Measurements from ENCODE around the gene MR1.

Gene MR1

DNA sequence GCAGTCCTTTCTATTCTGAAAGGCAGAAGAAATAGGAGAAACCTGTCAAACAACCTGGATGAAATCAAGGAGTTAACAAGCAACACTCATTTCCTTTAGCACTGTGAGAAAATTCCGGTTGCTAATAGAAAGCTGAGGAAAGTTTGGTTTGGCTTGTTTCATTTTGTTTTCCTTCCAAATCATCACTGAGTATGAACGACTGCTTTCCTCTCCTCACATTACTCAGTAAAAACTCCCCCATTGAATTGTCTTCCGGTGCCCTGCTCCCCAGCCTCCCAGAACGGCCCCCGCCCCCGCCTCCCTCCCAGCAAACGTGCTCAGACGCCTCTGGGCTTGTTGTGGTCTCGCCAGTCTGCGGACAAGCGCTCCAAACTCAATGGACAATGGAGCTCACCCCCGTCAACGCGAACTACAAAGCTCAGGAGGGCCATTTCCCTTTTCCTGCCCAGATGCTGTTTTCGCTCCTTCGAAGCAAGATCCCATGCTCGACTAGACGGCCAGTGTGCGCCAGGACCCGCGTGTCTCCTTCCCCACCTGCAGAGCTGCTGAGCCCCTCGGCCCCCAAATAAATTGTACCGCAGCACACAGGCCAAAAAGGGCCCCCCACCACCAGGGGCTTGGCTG is 11.9 kb upstream of the MR1 start (continued):
- TF ChIP-seq, protein P1, sequence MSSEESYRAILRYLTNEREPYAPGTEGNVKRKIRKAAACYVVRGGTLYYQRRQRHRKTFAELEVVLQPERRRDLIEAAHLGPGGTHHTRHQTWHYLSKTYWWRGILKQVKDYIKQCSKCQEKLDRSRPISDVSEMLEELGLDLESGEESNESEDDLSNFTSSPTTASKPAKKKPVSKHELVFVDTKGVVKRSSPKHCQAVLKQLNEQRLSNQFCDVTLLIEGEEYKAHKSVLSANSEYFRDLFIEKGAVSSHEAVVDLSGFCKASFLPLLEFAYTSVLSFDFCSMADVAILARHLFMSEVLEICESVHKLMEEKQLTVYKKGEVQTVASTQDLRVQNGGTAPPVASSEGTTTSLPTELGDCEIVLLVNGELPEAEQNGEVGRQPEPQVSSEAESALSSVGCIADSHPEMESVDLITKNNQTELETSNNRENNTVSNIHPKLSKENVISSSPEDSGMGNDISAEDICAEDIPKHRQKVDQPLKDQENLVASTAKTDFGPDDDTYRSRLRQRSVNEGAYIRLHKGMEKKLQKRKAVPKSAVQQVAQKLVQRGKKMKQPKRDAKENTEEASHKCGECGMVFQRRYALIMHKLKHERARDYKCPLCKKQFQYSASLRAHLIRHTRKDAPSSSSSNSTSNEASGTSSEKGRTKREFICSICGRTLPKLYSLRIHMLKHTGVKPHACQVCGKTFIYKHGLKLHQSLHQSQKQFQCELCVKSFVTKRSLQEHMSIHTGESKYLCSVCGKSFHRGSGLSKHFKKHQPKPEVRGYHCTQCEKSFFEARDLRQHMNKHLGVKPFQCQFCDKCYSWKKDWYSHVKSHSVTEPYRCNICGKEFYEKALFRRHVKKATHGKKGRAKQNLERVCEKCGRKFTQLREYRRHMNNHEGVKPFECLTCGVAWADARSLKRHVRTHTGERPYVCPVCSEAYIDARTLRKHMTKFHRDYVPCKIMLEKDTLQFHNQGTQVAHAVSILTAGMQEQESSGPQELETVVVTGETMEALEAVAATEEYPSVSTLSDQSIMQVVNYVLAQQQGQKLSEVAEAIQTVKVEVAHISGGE (tag by site-specific recombination; conservative IDR thresholded peaks at IDR 0.05; ENCODE audit: low read depth), result 0 out of 2 replicates have a peak, but pooled peaks have one; percentile 16
- TF ChIP-seq, protein P2, sequence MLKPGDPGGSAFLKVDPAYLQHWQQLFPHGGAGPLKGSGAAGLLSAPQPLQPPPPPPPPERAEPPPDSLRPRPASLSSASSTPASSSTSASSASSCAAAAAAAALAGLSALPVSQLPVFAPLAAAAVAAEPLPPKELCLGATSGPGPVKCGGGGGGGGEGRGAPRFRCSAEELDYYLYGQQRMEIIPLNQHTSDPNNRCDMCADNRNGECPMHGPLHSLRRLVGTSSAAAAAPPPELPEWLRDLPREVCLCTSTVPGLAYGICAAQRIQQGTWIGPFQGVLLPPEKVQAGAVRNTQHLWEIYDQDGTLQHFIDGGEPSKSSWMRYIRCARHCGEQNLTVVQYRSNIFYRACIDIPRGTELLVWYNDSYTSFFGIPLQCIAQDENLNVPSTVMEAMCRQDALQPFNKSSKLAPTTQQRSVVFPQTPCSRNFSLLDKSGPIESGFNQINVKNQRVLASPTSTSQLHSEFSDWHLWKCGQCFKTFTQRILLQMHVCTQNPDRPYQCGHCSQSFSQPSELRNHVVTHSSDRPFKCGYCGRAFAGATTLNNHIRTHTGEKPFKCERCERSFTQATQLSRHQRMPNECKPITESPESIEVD (tag by site-specific recombination; IDR thresholded peaks at IDR 0.05), result no peak
- TF ChIP-seq ZXDB (tag by site-specific recombination; IDR thresholded peaks at IDR 0.05) (no peak), ZNF624 (tag by site-specific recombination; IDR thresholded peaks at IDR 0.05) (no peak), ZNF132 (tag by site-specific recombination; IDR thresholded peaks at IDR 0.05; ENCODE audit: borderline replicate concordance) (no peak)

DNA sequence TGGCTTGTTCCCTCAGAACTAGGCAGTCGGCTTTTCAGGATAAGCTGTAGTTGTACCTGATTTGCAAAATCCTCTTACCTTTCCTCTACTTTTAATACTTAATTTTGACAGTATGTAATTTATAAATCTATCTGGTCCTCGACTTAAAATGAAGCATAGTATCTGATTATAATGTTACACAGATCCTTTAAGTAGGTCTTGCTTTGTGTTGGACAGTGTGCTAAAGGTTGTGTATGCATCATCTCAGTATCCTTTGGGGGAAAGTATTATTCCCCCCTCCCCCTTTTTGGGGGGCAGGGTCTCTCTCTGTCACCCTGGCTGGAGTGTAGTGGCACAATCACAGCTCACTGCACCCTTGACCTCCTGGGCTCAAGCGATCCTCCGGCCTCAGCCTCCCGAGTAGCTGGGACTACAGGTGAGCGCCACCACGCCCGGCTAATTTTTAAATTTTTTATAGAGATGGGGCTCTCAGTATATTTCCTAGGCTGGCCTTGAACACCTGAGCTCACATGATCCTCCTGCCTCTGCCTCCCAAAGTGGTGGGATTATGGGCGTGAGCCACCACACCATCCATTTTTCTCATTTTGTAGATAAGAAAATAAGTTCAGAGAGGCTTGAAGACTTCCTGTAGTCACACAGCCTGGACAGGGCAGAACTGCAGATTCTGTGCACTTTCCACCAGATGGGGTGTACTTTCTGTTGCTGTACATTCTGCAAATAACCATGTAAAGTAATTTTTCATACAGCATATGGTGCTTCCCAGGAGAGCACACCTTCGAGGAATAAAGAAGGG is 10.3 kb upstream of the MR1 start:
- POLR2A ChIA-PET, result interaction anchor here (0.6 to 3.2 kb wide), 7 partner anchors 12 to 137 kb away, joined by 3 to 40 read pairs (median 5); partner anchors contain the start of gene MR1
- Histone ChIP-seq H3K27ac (ENCODE audit: extremely low read depth, low read depth, low read length) (no peak overlapping the region), H3K9me3 (ENCODE audit: control insufficient read depth, insufficient read depth, low read depth, low read length) (no peaks in the 10 kb centered on the region), H3K36me3 (ENCODE audit: control insufficient read depth in 2 of 2, insufficient read depth in 1 of 2, low read length in 2 of 2) (no peaks in the 10 kb centered on the region), H3K4me3 (ENCODE audit: low read depth, low read length) (peak overlapping the region; percentile 96), H3K4me1 (ENCODE audit: control insufficient read depth, insufficient read depth, low read length) (peaks cover 6% of the 10 kb centered on the region; the same call in 1 of the 2 replicates)
- CTCF ChIA-PET, result interaction anchor here (1.1 kb wide), 1 partner anchor 21 kb away, joined by 3 read pairs; no protein-coding TSS in a partner anchor
- TF ChIP-seq ZNF596 (tag by site-specific recombination; IDR thresholded peaks at IDR 0.05) (no peak), ZNF785 (tag by site-specific recombination; IDR thresholded peaks at IDR 0.05) (no peak), ZNF626 (tag by site-specific recombination; IDR thresholded peaks at IDR 0.05) (no peak), EGR2 (tag by site-specific recombination; IDR thresholded peaks at IDR 0.05; ENCODE audit: low read depth) (no peak), MZF1 (tag by site-specific recombination; IDR thresholded peaks at IDR 0.05; ENCODE audit: borderline replicate concordance) (no peak), YY1 (tag by site-specific recombination; IDR thresholded peaks at IDR 0.05) (no peak), ZNF571 (tag by site-specific recombination; IDR thresholded peaks at IDR 0.05) (no peak), ZNF707 (tag by site-specific recombination; IDR thresholded peaks at IDR 0.05) (no peak), ZNF768 (tag by site-specific recombination; IDR thresholded peaks at IDR 0.05) (0 out of 2 replicates have a peak, but pooled peaks have one; percentile 15)

DNA sequence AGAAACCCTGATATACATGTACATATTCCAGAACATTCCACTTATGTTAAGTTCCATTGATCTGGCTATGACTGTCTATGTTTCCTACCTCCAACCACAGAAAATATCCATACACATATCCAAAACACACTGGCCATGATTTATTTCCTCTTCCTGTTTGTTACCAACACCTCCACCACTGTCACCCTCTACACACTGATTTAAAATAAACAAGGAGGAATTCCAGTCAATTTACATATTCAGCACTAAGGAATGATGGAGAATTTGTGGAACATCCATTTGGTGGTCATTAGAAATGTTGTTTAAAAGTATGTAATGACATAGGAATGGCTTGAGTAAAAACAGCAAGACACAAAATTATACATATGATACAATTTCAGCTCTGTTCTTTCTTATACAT is 5.6 kb upstream of the MR1 start:
- Histone ChIP-seq H3K4me3 (ENCODE audit: low read depth, low read length) (no peak overlapping the region), H3K9me3 (ENCODE audit: control insufficient read depth, insufficient read depth, low read depth, low read length) (no peaks in the 10 kb centered on the region), H3K27ac (ENCODE audit: extremely low read depth, low read depth, low read length) (no peak overlapping the region), H3K36me3 (ENCODE audit: control insufficient read depth in 2 of 2, insufficient read depth in 1 of 2, low read length in 2 of 2) (no peaks in the 10 kb centered on the region), H3K4me1 (ENCODE audit: control insufficient read depth, insufficient read depth, low read length) (no peaks in the 10 kb centered on the region)
- ChIA-PET CTCF (interaction anchor here (0.6 to 0.7 kb wide), 3 partner anchors 114 to 132 kb away, joined by 3 read pairs; no protein-coding TSS in a partner anchor), POLR2A (no interaction called here)
- TF ChIP-seq ZSCAN23 (tag by site-specific recombination; IDR thresholded peaks at IDR 0.05) (no peak), ZNF843 (tag by site-specific recombination; IDR thresholded peaks at IDR 0.05) (no peak), FEZF1 (tag by site-specific recombination; IDR thresholded peaks at IDR 0.05) (no peak), ZNF366 (tag by site-specific recombination; conservative IDR thresholded peaks at IDR 0.05) (no peak), ZNF701 (tag by site-specific recombination; IDR thresholded peaks at IDR 0.05) (no peak), ZNF624 (tag by site-specific recombination; IDR thresholded peaks at IDR 0.05) (no peak), SETDB1 (IDR thresholded peaks at IDR 0.05; ENCODE audit: insufficient read length, low read length) (no peak)
- TF ChIP-seq, protein P2 (tag by site-specific recombination; IDR thresholded peaks at IDR 0.05), result no peak
- TF ChIP-seq, protein P3, sequence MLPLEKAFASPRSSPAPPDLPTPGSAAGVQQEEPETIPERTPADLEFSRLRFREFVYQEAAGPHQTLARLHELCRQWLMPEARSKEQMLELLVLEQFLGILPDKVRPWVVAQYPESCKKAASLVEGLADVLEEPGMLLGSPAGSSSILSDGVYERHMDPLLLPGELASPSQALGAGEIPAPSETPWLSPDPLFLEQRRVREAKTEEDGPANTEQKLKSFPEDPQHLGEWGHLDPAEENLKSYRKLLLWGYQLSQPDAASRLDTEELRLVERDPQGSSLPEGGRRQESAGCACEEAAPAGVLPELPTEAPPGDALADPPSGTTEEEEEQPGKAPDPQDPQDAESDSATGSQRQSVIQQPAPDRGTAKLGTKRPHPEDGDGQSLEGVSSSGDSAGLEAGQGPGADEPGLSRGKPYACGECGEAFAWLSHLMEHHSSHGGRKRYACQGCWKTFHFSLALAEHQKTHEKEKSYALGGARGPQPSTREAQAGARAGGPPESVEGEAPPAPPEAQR (tag by site-specific recombination; IDR thresholded peaks at IDR 0.05), result no peak
- TF ChIP-seq, protein P4, sequence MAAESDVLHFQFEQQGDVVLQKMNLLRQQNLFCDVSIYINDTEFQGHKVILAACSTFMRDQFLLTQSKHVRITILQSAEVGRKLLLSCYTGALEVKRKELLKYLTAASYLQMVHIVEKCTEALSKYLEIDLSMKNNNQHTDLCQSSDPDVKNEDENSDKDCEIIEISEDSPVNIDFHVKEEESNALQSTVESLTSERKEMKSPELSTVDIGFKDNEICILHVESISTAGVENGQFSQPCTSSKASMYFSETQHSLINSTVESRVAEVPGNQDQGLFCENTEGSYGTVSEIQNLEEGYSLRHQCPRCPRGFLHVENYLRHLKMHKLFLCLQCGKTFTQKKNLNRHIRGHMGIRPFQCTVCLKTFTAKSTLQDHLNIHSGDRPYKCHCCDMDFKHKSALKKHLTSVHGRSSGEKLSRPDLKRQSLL (tag by site-specific recombination; IDR thresholded peaks at IDR 0.05), result no peak

Data from HEK293 (cell line).